Natural killer cell (primary cell): Measurements from ENCODE around the gene PGPEP1. TPM values are rescaled to one million over a fixed set of nuclear protein-coding genes. Genes with fewer than 3 reads are reported as not detected.

Experiments
- ATAC-seq, 3 donors: fragments of 150-1000 bp in 2 of 3; fragments of 200-7000 bp in 1 of 3; cut with Tn5 transposase; 1 replicate in 1 of 3; 2 replicates in 2 of 3; pipeline ENCODE4 v1.10.0; 2021; ENCODE audit warnings: mild to moderate bottlenecking in 2 of 3, moderate library complexity in 2 of 3
- DNase-seq, 2 donors: peaks; one replicate each; pipeline versions ENCODE4 v3.0.0 to v3.0.0-alpha.2; 2013 to 2021; ENCODE audit warnings: mixed read lengths in 1 of 2
- H3K27ac ChIP-seq: one replicate; pipeline ENCODE4 v1.5.1; 2013; ENCODE audit warnings: mild to moderate bottlenecking, low read length
- H3K27me3 ChIP-seq: one replicate; pipeline ENCODE4 v1.6.1; 2013; ENCODE audit warnings: low read length; ENCODE audit not compliant: control insufficient read depth, insufficient read depth
- H3K36me3 ChIP-seq: one replicate; pipeline ENCODE4 v1.6.1; 2013; ENCODE audit warnings: low read length; ENCODE audit not compliant: control insufficient read depth, insufficient read depth
- H3K4me1 ChIP-seq: one replicate; pipeline ENCODE4 v1.6.1; 2013; ENCODE audit warnings: low read length; ENCODE audit not compliant: control insufficient read depth, insufficient read depth
- H3K4me3 ChIP-seq: one replicate; pipeline ENCODE4 v1.5.1; 2013; ENCODE audit warnings: low read length
- H3K9me3 ChIP-seq: one replicate; pipeline ENCODE4 v1.6.1; 2013; ENCODE audit warnings: low read length; ENCODE audit not compliant: control insufficient read depth, insufficient read depth
- H3K27ac Mint-ChIP-seq, 2 donors: one replicate each; pipeline ENCODE4 v1.8.0; 2022; ENCODE audit warnings: mild to moderate bottlenecking in 2 of 2, mixed read lengths in 2 of 2, moderate library complexity in 1 of 2
- H3K27me3 Mint-ChIP-seq, 2 donors: one replicate each; pipeline ENCODE4 v1.8.0; 2022; ENCODE audit warnings: low read depth in 2 of 2, mixed read lengths in 2 of 2
- H3K36me3 Mint-ChIP-seq: one replicate; pipeline ENCODE4 v1.8.0; 2022; ENCODE audit warnings: mixed read lengths
- H3K4me1 Mint-ChIP-seq, 2 donors: one replicate each; pipeline ENCODE4 v1.8.0; 2022; ENCODE audit warnings: mixed read lengths in 2 of 2
- H3K4me3 Mint-ChIP-seq: one replicate; pipeline ENCODE4 v1.8.0; 2022; ENCODE audit warnings: mild to moderate bottlenecking, moderate library complexity, mixed read lengths
- H3K9me3 Mint-ChIP-seq, 2 donors: one replicate each; pipeline ENCODE4 v1.8.0; 2022; ENCODE audit warnings: mixed read lengths in 2 of 2
- WGBS: methylation state at CpG from one replicate; pipeline ENCODE4 v1.1.7; 2013; ENCODE audit warnings: missing lambda C conversion rate; ENCODE audit not compliant: insufficient coverage; 5-methylcytosine and 5-hydroxymethylcytosine counted together
- intact Hi-C: fragments of 100-400 bp; cut with micrococcal nuclease; formaldehyde crosslinking; loops from one replicate; pipeline ENCODE4 v1.14.2; 2022
- total RNA-seq, 4 donors: library from RNA; stranded (reverse); fragments of 120-200 nt in 1 of 4; gene quantifications; one replicate each; pipeline versions ENCODE4 v1.2.3 to v1.2.4, GENCODE V29; 2013 to 2022
- TF ChIP-seq, protein P1 (sequence below): fragments of 200-600 bp; IDR thresholded peaks from one replicate; pipeline ENCODE4 v1.8.0; 2022; ENCODE audit warnings: antibody characterized with exemption

PGPEP1 gene
- total RNA-seq, 3 donors from 2014 or later (not counting 1 experiment from before 2014, with no cell fraction given): 69.1 to 73.3 (median 71.0) TPM

- Histone ChIP-seq H3K27me3 (no peaks in the 10 kb centered on the region), H3K4me1 (peaks cover 69% of the 10 kb centered on the region), H3K36me3 (peaks cover 5% of the 10 kb centered on the region), H3K9me3 (no peaks in the 10 kb centered on the region), H3K27ac (peak overlapping the region; percentile 70), H3K4me3 (no peak overlapping the region)
- WGBS: 25% methylated on average over 16 of the region's 18 CpGs
- no peaks in the 10 kb centered on the region for H3K36me3 Mint-ChIP-seq
- TF ChIP-seq, protein P1, sequence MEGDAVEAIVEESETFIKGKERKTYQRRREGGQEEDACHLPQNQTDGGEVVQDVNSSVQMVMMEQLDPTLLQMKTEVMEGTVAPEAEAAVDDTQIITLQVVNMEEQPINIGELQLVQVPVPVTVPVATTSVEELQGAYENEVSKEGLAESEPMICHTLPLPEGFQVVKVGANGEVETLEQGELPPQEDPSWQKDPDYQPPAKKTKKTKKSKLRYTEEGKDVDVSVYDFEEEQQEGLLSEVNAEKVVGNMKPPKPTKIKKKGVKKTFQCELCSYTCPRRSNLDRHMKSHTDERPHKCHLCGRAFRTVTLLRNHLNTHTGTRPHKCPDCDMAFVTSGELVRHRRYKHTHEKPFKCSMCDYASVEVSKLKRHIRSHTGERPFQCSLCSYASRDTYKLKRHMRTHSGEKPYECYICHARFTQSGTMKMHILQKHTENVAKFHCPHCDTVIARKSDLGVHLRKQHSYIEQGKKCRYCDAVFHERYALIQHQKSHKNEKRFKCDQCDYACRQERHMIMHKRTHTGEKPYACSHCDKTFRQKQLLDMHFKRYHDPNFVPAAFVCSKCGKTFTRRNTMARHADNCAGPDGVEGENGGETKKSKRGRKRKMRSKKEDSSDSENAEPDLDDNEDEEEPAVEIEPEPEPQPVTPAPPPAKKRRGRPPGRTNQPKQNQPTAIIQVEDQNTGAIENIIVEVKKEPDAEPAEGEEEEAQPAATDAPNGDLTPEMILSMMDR: no peak
- H3K27ac Mint-ChIP-seq: peak overlapping the region; percentile 85 to 90
- H3K4me3 Mint-ChIP-seq: peak overlapping the region; percentile 76
- DNase-seq (peak; percentile 44 to 70), ATAC-seq (peak; percentile 28 to 33 (median 32))
- intact Hi-C loops: no loop called here
- H3K27me3 Mint-ChIP-seq: no peaks in the 10 kb centered on the region
- peaks cover 44 to 52% of the 10 kb centered on the region in 2 donors for H3K4me1 Mint-ChIP-seq
- H3K9me3 Mint-ChIP-seq: no peaks in the 10 kb centered on the region
Measured at GRCh38 chr19:18317961-18318800, 22.2 kb upstream of the PGPEP1 start.

GRCh38 chr19:18319591-18320135, 20.7 kb upstream of the PGPEP1 start:
- H3K4me1 Mint-ChIP-seq: peaks cover 52 to 60% of the 10 kb centered on the region in 2 donors
- Histone ChIP-seq H3K27ac (no peak overlapping the region), H3K27me3 (no peaks in the 10 kb centered on the region), H3K36me3 (peaks cover under 1% of the 10 kb centered on the region), H3K4me1 (peaks cover 80% of the 10 kb centered on the region), H3K9me3 (no peaks in the 10 kb centered on the region), H3K4me3 (no peak overlapping the region)
- no peaks in the 10 kb centered on the region for H3K9me3 Mint-ChIP-seq
- intact Hi-C loops: no loop called here
- DNase-seq (no peak), ATAC-seq (no peak)
- no peaks in the 10 kb centered on the region for H3K36me3 Mint-ChIP-seq
- peak overlapping the region; percentile 85 to 90 for H3K27ac Mint-ChIP-seq
- H3K4me3 Mint-ChIP-seq: peak overlapping the region; percentile 81
- no peaks in the 10 kb centered on the region for H3K27me3 Mint-ChIP-seq
- WGBS: 92% methylated on average over 6 of the region's 7 CpGs
- TF ChIP-seq, protein P1: no peak

- Histone ChIP-seq H3K36me3 (no peaks in the 10 kb centered on the region), H3K27ac (no peak overlapping the region), H3K9me3 (no peaks in the 10 kb centered on the region), H3K27me3 (no peaks in the 10 kb centered on the region), H3K4me1 (peaks cover 73% of the 10 kb centered on the region), H3K4me3 (no peak overlapping the region)
- no peaks in the 10 kb centered on the region for H3K27me3 Mint-ChIP-seq
- H3K27ac Mint-ChIP-seq: peak overlapping the region; percentile 96
- WGBS: 89% methylated on average over 14 of the region's 14 CpGs
- no peaks in the 10 kb centered on the region for H3K36me3 Mint-ChIP-seq
- H3K4me3 Mint-ChIP-seq: peak overlapping the region; percentile 87
- H3K9me3 Mint-ChIP-seq: no peaks in the 10 kb centered on the region
- intact Hi-C loops: no loop called here
- DNase-seq (no peak), ATAC-seq (no peak)
- peaks cover 52 to 53% of the 10 kb centered on the region in 2 donors for H3K4me1 Mint-ChIP-seq
- TF ChIP-seq, protein P1: no peak
Measured at GRCh38 chr19:18320865-18321733, 19.3 kb upstream of the PGPEP1 start.
